ENCODE results near the gene PTP4A2.

PTP4A2 gene

DNA sequence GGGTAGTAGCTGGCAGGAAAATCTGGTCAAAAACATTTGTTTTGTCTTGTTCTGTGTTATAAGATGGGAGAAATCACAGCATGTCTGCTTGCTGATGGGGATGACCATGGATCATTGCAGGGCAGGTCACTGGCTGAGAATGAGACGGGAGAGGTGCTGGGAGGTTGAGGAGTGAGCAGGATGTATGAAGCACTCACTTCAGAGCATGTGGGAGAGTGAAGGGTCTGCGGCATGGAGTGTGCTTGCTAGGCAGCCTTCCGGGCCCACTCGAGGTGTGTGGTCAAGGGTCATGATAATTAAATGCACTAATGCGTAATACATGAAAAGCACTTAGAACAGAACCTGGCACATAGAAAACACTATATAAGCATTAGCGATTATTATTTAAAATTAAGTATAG lies 80.3 kb downstream of the PTP4A2 start:
- no peak for DNase-seq

Data from suppressor macrophage treated with lipopolysaccharide for 4 hours (primary cell).